SU-DHL-6 (cell line): ENCODE measurements around the gene NUTM2F.
"Not testable (repeated sequence)": the region's sequence is repeated elsewhere in the genome, so short reads cannot be mapped to it uniquely, and the experiment has no call there.

Experiments used
- CTCF ChIP-seq: fragments of 200-600 bp; sonication (generic); IDR thresholded peaks from one replicate; pipeline ENCODE4 v1.5.1; 2017; ENCODE audit warnings: antibody characterized with exemption, mild to moderate bottlenecking, low read length, moderate library complexity; ENCODE audit not compliant: insufficient read depth, poor library complexity, severe bottlenecking
- EZH2phosphoT487 ChIP-seq: fragments of 200-600 bp; sonication (generic), shearing (Covaris generic); conservative IDR thresholded peaks from 2 replicates; pipeline ENCODE4 v1.6.1; 2018; ENCODE audit warnings: mild to moderate bottlenecking, antibody characterized with exemption, low read length, moderate library complexity, mixed read lengths

GRCh38 chr9:94336445-94336844 is 8.0 kb upstream of the NUTM2F start:
- TF ChIP-seq EZH2phosphoT487, CTCF: not testable (repeated sequence)
